T follicular helper cell (primary cell): ENCODE results near the gene TTC34.

ENCODE experiments used
- DNase-seq: peaks from one replicate; pipeline ENCODE4 v3.0.0-alpha.2; 2020; ENCODE audit warnings: low read depth

TTC34 gene

GRCh38 chr1:2812939-2813653, 11.6 kb upstream of the TTC34 start:
- DNase-seq: no peak

- DNase-seq: no peak
These were observed 10.6 kb upstream of the TTC34 start for GRCh38 chr1:2812136-2812535.

GRCh38 chr1:2811533-2811918, 10.0 kb upstream of the TTC34 start:
- no peak for DNase-seq

DNA sequence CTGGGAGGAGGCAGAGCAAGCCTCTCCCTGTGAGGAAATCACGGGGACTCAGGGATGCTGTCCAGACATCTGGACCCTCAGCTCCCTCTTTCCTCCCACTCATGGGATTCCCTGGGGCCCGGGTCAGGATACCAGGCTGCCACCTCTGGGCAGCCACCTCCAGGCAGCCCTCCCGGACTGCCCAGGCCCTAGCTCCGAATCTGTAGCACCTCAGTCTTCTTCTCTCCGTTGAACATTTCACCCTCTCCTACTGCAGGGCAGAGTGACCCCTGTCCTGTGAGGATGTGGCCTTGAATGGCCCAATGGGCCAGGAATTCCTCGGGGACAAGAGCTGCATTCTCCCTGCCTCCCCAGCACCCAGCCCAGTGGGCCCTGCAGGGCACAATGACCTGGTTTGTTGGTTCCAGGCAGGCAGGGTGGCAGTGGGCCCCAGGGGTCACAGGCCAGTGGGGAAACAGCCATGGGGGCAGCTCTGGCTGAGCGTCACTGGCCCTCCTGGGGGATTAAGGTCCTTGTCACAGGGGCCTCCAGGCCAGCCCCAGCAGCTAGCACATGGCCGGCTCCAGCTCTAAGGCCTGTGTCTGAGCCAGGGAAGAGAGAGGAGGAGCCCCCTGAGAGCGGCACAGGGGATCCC, 9.5 kb upstream of the TTC34 start:
- DNase-seq: no peak

- DNase-seq: no peak
These were observed 8.8 kb upstream of the TTC34 start for GRCh38 chr1:2810281-2810680.

GRCh38 chr1:2809656-2810055, 8.2 kb upstream of the TTC34 start:
- DNase-seq: no peak

DNA sequence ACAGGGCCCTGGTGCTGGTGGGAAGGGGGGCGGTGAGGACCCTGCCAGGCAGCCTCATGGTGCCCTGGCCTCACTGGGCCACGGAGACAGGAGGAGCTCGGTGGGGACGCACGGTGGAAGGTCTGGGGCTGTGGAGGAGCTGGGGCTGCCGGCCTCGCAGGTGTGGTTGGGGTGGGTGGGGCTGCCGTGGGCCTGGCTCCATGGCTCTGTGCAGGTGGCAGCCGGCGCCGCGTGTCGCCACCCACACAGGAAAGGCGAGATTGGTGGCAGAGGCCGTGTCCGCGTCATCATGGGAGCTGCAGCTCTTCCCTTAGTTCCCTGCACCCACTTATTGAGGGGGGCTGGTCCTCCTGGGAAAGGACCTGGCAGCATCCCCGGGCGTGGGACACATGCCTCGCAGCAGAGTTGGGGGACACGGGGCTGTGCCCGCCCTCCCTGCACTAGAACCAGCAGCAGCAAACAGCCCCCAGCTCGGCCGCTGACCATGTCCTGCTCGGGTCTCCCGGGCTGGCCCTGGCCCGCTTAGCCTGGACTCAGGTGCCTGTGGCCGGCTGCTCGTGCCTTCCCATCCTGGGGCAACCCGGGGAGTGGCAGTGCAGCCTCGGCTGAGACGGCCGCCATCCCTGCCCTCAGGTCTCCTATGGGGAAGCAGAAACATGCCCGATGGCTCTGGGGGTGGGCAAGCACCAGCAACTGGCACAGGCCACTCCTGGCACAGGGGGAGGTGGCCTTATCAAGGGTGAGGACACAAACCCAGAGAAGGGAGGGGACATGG, 7.5 kb upstream of the TTC34 start:
- DNase-seq: no peak

- DNase-seq: no peak
These were observed 6.9 kb upstream of the TTC34 start for GRCh38 chr1:2808386-2808705.

DNA sequence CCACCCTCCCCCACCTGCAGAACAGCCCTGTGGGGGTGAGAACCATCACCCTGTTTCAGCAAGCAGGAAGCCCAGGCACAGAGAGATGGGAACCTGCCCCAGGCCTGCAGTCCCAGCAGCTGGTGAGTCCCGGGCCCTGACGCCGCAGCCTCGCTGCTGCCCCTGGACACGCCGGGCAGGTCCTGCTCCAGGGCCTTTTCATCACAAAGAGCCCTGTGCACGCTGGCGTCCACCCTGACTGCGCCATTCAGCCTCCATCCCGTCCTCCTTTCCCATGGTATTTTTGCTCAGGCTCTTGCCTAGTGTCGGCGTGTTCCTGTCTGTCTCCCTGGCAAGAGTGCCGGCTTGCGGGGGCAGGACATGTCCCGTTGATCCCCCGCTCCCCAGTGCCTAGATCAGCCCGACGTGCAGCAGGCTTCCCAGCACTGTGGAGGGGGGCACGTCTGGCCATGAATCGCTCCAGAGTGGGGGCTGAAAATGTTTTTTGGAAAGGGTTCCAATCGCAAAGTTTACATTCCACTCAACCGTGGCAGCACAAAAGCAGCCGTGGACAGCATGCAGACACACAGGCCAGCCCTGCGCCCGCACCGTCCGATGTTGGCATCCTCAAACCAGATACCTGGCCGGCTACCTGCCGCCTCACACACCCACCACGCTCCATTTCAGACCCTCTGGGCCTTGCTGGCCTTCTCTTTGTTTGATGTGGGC, 6.3 kb upstream of the TTC34 start:
- DNase-seq: no peak

DNA sequence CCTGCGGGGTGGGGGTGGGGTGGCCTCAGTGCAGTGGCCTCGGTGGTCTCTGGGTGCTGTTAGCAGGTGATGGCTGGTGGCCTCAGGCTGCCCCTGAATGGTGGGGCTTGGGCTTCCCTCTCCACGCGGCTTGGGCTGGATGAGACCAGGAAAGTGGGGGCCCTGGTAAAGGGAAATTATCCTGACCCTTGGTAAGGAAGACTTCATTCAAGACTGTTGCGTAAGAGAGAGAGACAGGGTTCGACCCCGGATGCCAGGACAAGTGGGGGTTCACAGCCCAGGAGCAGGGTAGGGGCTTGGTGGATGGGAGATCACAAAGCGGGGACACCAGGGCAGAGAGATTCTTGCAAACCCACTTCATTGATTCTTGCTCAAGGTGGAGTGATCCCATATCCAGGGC, 5.5 kb upstream of the TTC34 start:
- DNase-seq: no peak

DNA sequence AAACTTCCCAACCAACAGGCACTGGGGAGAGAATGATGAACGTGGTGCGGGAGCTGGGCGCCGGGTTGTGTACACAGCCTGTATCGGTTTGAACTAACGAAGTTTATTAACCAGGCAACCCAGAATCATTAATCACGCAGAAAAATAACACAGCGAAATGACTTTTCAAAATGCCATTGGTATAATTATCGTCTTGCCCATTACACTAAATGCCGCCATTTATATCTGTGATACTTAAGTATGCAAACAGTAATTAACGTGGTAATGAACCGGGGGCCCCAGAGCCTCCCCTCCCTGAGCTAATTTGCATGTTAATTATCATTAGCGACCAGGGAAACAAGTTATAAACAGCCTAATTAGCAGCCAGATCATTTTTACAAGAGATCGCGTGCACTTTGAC, 5.1 kb upstream of the TTC34 start:
- DNase-seq: no peak

DNA sequence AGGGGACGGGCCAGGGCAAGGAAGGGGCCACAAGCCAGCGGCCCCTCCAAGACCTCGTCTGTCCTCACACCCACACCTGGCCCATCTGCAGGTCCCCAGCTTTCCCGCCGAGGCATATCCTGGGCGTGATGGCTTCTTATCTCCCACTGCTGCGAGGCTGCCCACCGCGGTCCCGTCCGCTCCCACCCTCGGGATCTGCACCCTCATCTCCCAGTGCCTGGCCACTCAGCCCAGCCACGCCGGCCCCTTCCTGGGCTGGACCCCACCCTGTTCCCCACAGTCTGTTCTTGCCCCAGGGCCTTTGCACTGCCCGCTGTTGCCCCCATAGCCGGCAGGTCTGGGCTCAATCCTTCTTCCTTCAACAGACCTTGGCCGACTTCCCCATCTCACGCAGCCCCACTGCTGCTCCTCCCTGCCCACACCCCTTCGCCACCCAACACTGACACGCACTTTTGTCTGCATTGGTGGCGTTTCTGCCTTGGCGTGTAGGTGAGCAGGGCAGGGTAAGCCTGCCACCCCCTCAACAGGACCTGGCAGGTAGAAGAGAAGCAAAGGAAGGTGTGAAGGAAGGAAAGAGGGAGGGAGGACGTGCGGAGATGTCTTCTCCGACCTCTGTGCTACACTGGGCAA, 4.4 kb upstream of the TTC34 start:
- no peak for DNase-seq

DNA sequence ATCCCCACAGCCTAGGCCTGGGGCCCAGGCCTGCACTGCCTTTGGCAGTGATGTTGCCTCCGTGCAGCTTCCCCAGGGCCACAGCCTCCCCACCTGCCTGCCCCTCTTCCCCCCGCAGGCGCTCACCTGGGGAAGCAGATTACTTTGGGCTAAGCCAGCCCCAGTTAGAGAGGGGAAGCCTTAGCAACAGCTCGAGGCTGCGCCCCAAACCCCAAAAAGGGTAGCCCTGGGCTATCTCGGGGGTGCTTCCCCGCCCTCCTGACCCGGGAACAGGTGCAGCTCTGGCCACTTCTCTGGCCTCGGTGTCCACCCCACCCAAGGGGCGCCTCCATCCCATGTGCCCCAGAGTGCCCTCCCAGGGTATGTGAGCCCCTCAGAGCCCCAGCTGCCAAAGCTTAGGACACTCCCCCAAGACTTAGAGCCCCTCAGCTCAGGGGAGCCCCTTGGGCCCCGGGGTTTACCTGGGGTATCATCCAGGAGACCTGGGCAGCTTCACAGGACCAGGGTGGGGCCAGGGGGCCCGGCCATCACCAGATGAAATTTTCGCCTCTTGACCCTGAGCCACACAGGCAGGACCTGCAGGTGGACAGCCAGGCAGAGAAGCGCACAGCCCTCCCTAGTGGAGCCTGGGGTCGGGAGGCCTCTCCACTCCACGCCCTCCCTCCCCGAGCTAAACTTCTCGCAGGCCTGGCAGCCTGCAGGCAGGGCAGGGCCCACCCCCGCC, 3.3 kb upstream of the TTC34 start:
- no peak for DNase-seq

GRCh38 chr1:2803931-2804627, 2.6 kb upstream of the TTC34 start:
- no peak for DNase-seq

GRCh38 chr1:2803086-2803930, 1.8 kb upstream of the TTC34 start:
- no peak for DNase-seq

GRCh38 chr1:2802421-2802961, 998 bp upstream of the TTC34 start:
- no peak for DNase-seq

DNA sequence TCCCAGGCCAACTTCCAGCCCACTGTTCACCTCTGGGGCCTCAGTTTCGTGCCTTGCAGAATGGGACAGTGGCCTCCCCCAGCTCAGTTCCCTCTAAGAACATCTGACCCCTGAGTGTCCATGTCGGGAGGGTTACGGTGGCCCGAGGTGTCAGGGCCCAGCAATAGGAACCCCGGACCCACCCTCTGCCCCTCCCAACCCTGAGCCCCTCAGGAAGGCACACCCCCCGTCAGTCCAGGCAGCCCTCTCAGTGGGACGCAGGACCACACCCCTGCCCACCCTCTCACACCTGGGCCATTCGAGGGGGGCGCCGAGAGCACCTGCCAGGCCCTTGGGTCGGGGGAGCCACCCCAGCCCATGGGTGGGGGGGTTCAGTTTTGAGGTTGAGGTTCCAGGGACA, 447 bp downstream of the TTC34 start:
- DNase-seq: no peak

- DNase-seq: no peak
These were observed 838 bp downstream of the TTC34 start for GRCh38 chr1:2800664-2801045.

- no peak for DNase-seq
These were observed 1.5 kb downstream of the TTC34 start for GRCh38 chr1:2799811-2800663.
